Measurements from ENCODE around the gene THBS1. TPM values are rescaled to one million over a fixed set of nuclear protein-coding genes. Genes with fewer than 3 reads are reported as not detected.

The THBS1 gene
- polyA plus RNA-seq, 3 donors from 2014 or later: 2.2 to 11.4 (median 9.2) TPM

DNA sequence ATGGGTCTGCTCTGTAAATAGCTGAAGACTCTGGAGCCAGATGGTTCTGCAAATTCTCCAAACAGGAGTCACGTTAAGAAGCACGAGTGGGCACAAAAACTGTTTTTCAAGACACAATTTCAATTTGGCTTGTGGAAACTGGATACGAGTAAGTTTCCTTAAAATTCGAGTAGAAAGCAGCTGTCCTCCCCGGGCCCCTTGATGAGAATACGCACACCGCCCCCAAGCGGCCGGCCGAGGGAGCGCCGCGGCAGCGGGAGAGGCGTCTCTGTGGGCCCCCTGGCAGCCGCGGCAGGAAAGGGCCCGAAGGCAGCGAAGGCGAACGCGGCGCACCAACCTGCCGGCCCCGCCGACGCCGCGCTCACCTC lies 778 bp upstream of the THBS1 start:
- Mint-ChIP-seq H3K27me3 (ENCODE audit: low read depth in 3 of 3) (peaks cover 4 to 11% (median 5%) of the 10 kb centered on the region in 3 donors), H3K4me3 (peak overlapping the region; percentile 77 to 86 (median 82)), H3K9me3 (no peaks in the 10 kb centered on the region), H3K27ac (peak overlapping the region in 2 of 6 donors; percentile 49 to 53), H3K4me1 (peaks cover 29 to 54% of the 10 kb centered on the region in 2 donors), H3K36me3 (no peaks in the 10 kb centered on the region)
- DNase-seq: peak; percentile 86 to 89 (median 88)

DNA sequence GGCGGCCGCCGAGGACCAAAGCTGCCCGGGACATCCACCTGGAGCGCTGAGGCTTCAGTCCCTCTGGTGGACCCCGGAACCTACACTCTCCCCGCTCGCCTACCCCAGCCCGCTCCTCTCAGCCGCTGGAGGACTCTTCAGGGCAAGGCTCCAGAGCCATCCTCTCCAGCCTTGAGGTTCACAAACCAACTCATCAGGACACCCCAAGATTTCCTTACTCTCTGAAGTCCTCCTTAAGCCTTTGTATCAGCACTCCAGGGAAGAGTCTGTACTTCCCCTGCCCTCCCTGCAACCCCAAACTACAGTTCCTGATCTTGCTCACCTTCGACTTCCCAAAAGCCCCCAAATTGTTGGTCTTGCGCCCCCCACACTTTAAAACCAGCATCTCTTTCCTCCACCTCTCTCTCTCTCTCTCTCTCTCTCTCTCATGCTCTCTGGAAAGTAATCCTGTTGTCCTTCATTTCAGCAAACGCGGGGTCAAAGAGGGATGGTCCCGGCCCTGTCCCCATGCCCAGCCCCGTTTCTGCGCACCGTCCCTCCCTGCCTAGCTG lies 438 bp downstream of the THBS1 start:
- H3K27ac Mint-ChIP-seq: peak overlapping the region in 4 of 6 donors; percentile 46 to 64 (median 54)
- peaks cover 0 to 9% (median 0%) of the 10 kb centered on the region in 3 donors for H3K36me3 Mint-ChIP-seq
- peaks cover 36 to 66% of the 10 kb centered on the region in 2 donors for H3K4me1 Mint-ChIP-seq

DNA sequence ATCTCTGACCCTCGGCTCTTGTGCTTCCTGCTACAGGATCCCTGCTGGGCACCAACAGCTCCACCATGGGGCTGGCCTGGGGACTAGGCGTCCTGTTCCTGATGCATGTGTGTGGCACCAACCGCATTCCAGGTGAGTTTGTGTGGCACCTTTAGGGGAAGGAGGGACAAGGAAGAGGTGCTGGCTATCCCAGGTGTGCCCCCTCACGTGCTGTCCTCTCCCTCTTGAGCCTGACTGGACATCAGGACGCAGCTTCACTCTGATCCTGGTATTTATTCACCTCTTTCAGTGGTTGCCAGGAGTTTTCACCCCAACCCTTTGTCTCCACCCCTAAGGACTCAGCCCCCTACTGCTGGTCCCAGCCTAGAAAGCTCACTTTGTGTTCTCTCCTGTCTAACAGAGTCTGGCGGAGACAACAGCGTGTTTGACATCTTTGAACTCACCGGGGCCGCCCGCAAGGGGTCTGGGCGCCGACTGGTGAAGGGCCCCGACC lies 960 bp downstream of the THBS1 start:
- H3K27me3 Mint-ChIP-seq (ENCODE audit: low read depth in 3 of 3): peaks cover 0 to 5% (median 5%) of the 10 kb centered on the region in 3 donors
- H3K4me1 Mint-ChIP-seq: peaks cover 36 to 71% of the 10 kb centered on the region in 2 donors
- no peaks in the 10 kb centered on the region for H3K9me3 Mint-ChIP-seq
- no peak for DNase-seq
- peak overlapping the region; percentile 77 to 86 (median 82) for H3K4me3 Mint-ChIP-seq
- H3K36me3 Mint-ChIP-seq: peaks cover 0 to 9% (median 3%) of the 10 kb centered on the region in 3 donors
- peak overlapping the region in 4 of 6 donors; percentile 46 to 64 (median 54) for H3K27ac Mint-ChIP-seq

More for the DNA sequence above, 438 bp downstream of the THBS1 start:
- Mint-ChIP-seq H3K9me3 (no peaks in the 10 kb centered on the region), H3K4me3 (peak overlapping the region; percentile 77 to 86 (median 82)), H3K27me3 (ENCODE audit: low read depth in 3 of 3) (peaks cover 3 to 8% (median 5%) of the 10 kb centered on the region in 3 donors)
- no peak for DNase-seq

DNA sequence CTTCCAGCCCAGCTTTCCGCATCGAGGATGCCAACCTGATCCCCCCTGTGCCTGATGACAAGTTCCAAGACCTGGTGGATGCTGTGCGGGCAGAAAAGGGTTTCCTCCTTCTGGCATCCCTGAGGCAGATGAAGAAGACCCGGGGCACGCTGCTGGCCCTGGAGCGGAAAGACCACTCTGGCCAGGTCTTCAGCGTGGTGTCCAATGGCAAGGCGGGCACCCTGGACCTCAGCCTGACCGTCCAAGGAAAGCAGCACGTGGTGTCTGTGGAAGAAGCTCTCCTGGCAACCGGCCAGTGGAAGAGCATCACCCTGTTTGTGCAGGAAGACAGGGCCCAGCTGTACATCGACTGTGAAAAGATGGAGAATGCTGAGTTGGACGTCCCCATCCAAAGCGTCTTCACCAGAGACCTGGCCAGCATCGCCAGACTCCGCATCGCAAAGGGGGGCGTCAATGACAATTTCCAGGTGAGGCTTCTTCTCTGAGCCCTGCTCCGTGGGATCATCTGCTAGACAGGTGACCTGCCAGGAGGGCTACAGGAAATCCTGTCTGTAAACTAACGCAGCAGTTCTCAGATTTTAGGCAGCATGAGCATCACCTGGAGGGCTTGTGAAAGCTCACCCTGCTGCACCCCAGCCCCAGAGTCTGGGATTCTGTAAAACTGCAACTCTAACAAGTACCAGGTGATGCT lies 1.6 kb downstream of the THBS1 start:
- peaks cover 0 to 9% (median 4%) of the 10 kb centered on the region in 3 donors for H3K36me3 Mint-ChIP-seq
- H3K9me3 Mint-ChIP-seq: no peaks in the 10 kb centered on the region
- H3K27ac Mint-ChIP-seq: no peak overlapping the region
- H3K27me3 Mint-ChIP-seq (ENCODE audit: low read depth in 3 of 3): peaks cover 0 to 5% (median 5%) of the 10 kb centered on the region in 3 donors
- peak overlapping the region; percentile 77 to 86 (median 82) for H3K4me3 Mint-ChIP-seq
- DNase-seq: no peak
- peaks cover 36 to 74% of the 10 kb centered on the region in 2 donors for H3K4me1 Mint-ChIP-seq

DNA sequence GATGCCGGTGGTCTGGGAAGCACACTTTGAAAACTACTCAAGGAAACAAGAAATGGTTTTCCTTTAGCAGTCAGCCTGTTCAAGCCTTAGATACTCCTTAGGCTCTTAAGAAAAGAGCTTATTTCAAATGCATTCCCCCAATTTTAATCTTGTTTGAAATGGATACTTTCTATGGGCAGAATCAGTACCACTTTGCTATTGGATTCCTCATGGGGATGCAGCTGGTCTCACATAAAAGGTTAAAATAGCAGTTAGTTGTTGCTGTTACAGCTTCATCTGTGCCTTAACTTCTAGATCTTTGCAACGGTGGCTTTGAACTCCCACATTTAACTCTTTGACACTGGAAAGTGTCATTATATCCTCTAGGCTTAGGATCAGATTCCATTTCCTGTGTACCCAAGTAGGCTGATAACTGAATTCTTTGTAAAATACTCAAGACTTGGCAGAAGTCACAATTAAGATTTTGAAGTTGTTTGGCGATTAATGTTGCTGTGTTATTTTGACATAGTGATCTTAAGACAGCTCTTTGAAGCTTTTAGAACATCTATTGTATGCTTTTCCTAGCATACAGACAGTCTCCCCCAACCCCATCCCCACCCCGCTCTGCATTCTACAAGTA lies 2.2 kb downstream of the THBS1 start:
- Mint-ChIP-seq H3K36me3 (peaks cover 4 to 15% (median 9%) of the 10 kb centered on the region in 3 donors), H3K27ac (peak overlapping the region in 1 of 6 donors; percentile 64), H3K4me1 (peaks cover 40 to 81% of the 10 kb centered on the region in 2 donors), H3K4me3 (peak overlapping the region in 3 of 5 donors; percentile 9 to 65 (median 33)), H3K9me3 (no peaks in the 10 kb centered on the region), H3K27me3 (ENCODE audit: low read depth in 3 of 3) (peaks cover 2 to 5% (median 4%) of the 10 kb centered on the region in 3 donors)
- DNase-seq: no peak

DNA sequence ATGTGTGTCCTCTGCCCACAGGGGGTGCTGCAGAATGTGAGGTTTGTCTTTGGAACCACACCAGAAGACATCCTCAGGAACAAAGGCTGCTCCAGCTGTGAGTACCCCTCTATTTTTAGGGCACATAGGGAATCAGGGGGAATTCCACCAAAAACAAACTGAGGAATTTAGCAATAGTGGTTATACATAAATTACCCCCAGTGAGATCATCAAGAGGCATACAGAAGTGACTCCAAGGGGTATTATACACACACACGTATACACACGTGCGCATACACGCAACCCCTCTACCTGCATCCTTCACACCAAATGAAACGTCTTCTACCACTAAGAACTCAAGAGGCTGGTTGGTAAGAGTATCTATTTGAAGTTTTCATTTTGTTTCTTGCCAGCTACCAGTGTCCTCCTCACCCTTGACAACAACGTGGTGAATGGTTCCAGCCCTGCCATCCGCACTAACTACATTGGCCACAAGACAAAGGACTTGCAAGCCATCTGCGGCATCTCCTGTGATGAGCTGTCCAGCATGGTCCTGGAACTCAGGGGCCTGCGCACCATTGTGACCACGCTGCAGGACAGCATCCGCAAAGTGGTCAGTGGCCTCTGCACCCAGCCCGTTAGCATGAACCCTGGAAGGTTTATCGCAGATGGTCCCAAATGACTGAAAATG lies 2.9 kb downstream of the THBS1 start:
- DNase-seq: no peak
- H3K36me3 Mint-ChIP-seq: peaks cover 6 to 17% (median 11%) of the 10 kb centered on the region in 3 donors

DNA sequence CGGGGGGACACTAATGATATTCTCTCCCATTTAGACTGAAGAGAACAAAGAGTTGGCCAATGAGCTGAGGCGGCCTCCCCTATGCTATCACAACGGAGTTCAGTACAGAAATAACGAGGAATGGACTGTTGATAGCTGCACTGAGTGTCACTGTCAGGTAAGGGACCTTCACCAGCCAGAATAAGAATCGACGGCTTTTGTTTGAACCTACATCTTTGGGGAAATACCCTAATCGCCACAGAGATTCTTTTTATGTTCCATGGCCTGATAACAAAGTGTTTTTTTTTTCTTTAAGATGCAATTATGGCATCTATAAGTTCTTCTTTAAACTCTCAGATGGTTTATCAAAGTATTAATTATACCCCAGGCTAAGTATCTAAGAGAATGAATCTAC lies 3.4 kb downstream of the THBS1 start:
- DNase-seq: no peak
- H3K4me1 Mint-ChIP-seq: peaks cover 46 to 87% of the 10 kb centered on the region in 2 donors
- H3K9me3 Mint-ChIP-seq: no peaks in the 10 kb centered on the region
- peaks cover 11 to 22% (median 16%) of the 10 kb centered on the region in 3 donors for H3K36me3 Mint-ChIP-seq
- H3K4me3 Mint-ChIP-seq: no peak overlapping the region
- peak overlapping the region in 5 of 6 donors; percentile 5 to 86 (median 71) for H3K27ac Mint-ChIP-seq
- H3K27me3 Mint-ChIP-seq (ENCODE audit: low read depth in 3 of 3): peaks cover 2 to 4% (median 3%) of the 10 kb centered on the region in 3 donors

More for the DNA sequence above, 2.9 kb downstream of the THBS1 start:
- H3K4me3 Mint-ChIP-seq: peak overlapping the region in 1 of 5 donors; percentile 4
- peak overlapping the region in 4 of 6 donors; percentile 5 to 86 (median 60) for H3K27ac Mint-ChIP-seq
- peaks cover 2 to 4% (median 3%) of the 10 kb centered on the region in 3 donors for H3K27me3 Mint-ChIP-seq (ENCODE audit: low read depth in 3 of 3)
- H3K9me3 Mint-ChIP-seq: no peaks in the 10 kb centered on the region
- H3K4me1 Mint-ChIP-seq: peaks cover 44 to 87% of the 10 kb centered on the region in 2 donors

DNA sequence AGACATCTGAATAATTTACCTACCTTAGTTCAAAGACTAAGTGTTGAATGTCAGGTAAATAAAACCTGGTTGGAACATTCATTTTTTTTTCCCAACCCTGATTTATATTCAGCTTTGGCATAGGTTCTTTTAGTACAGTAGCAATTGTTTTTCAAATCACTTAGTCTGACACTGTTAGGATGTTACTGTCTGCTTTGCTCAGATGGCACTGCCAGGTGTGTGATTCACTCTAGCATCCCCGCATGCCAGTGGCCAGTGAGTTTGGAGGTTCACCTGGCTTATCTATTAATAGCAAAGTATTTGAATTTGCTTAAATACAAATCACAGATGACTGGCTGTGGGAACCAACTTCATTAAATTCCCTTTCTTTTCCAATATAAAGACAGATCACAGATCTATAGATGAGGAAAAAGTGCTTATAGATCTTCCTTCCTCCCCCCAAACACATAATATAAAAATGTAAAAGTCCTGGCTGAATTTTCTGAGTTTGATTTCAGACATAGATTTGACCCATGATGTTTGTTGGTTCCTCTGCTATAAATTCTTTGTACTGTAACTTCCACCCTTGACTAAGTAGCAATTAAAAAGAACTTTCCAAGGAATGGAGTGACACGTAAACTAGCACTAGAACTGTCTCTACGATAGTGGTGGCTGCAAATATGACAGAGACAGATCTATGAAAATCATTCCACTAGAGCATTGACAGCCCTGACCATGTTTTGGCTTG lies 3.9 kb downstream of the THBS1 start:
- H3K4me1 Mint-ChIP-seq: peaks cover 43 to 81% of the 10 kb centered on the region in 2 donors
- H3K27me3 Mint-ChIP-seq (ENCODE audit: low read depth in 3 of 3): peaks cover 2 to 4% (median 3%) of the 10 kb centered on the region in 3 donors
- H3K36me3 Mint-ChIP-seq: peaks cover 16 to 28% (median 19%) of the 10 kb centered on the region in 3 donors
- H3K9me3 Mint-ChIP-seq: no peaks in the 10 kb centered on the region
- no peak for DNase-seq
- no peak overlapping the region for H3K4me3 Mint-ChIP-seq
- peak overlapping the region; percentile 62 to 86 (median 72) for H3K27ac Mint-ChIP-seq

DNA sequence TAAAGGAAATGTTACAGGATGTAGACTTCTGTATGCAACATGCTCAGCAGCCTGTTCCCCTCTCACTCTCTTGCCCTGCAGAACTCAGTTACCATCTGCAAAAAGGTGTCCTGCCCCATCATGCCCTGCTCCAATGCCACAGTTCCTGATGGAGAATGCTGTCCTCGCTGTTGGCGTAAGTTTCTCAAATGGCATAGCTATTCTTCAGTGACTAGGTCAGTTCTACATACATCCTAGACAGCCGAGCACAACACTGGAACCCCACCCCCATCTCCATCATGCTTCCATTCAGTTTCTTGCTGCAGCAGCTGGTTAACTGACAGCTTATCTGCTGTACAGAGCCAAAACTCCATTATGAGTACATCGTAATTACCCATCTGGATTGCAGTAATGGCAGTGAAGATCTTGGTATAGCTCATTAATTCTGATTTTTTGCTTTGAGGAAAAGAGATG lies 4.5 kb downstream of the THBS1 start:
- Mint-ChIP-seq H3K4me1 (peaks cover 42 to 78% of the 10 kb centered on the region in 2 donors), H3K27ac (peak overlapping the region; percentile 62 to 86 (median 72)), H3K4me3 (no peak overlapping the region), H3K9me3 (no peaks in the 10 kb centered on the region), H3K27me3 (ENCODE audit: low read depth in 3 of 3) (peaks cover 2 to 4% (median 3%) of the 10 kb centered on the region in 3 donors), H3K36me3 (peaks cover 21 to 34% (median 24%) of the 10 kb centered on the region in 3 donors)
- no peak for DNase-seq

DNA sequence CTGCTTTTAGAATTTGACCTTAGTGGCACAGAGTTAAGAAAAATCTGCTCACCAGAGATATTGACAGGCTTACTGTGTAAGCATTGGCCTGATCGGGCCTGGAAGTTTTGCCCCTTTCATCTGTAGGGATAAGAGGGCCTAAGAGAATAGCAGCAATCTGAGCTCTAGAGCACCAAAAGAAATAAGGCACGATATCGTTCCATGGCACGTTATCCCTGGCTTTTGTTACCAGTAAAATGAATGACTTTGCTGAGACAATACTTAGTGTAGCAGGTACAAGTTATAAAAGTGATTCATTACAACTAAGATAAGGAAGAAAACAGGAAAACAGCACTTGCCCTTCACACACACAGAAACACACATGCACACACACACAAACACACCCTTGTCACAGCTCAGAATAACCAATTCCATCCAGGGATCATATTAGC lies 5.0 kb downstream of the THBS1 start:
- no peak for DNase-seq
- peaks cover 26 to 38% (median 27%) of the 10 kb centered on the region in 3 donors for H3K36me3 Mint-ChIP-seq
- H3K9me3 Mint-ChIP-seq: no peaks in the 10 kb centered on the region
- peak overlapping the region in 1 of 6 donors; percentile 71 for H3K27ac Mint-ChIP-seq
- H3K4me3 Mint-ChIP-seq: no peak overlapping the region
- peaks cover 42 to 78% of the 10 kb centered on the region in 2 donors for H3K4me1 Mint-ChIP-seq
- H3K27me3 Mint-ChIP-seq (ENCODE audit: low read depth in 3 of 3): peaks cover 2 to 4% (median 3%) of the 10 kb centered on the region in 3 donors

DNA sequence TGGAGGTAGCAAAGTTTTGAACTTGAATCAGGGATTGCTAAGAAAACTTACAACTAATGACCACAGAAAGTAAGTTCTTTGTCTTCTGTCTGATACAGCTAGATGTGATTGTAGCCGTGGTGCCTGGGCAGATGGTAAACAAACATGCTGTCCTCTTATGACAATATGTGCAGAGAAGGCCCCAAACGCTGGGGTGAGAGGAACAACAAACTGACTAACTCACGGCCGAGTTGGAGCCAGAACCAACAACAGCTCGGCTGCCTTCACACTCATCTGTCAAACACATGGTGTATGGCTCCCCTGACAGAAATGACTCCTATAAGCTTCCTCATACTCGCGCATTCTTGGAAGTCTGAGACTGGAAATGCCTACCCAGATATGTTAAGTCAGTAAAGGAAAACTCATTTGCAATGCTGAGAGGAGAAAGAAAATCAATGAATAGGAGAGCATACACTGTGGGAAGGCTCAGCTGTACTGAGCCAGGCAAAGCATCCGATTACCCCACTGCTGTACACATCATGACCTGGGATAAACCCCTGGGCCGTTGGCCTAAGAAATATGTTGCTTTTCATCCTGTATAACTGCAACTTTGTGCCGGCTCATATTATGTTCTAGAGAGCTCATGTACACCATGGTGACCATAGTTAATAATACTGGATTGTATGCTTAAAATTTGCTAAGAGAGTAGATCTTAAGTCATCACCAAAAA lies 5.7 kb downstream of the THBS1 start:
- H3K27me3 Mint-ChIP-seq (ENCODE audit: low read depth in 3 of 3): peaks cover 2 to 4% (median 3%) of the 10 kb centered on the region in 3 donors
- DNase-seq: no peak
- peak overlapping the region in 1 of 6 donors; percentile 71 for H3K27ac Mint-ChIP-seq
- no peak overlapping the region for H3K4me3 Mint-ChIP-seq
- peaks cover 37 to 72% of the 10 kb centered on the region in 2 donors for H3K4me1 Mint-ChIP-seq
- H3K36me3 Mint-ChIP-seq: peaks cover 32 to 45% (median 34%) of the 10 kb centered on the region in 3 donors
- H3K9me3 Mint-ChIP-seq: no peaks in the 10 kb centered on the region

DNA sequence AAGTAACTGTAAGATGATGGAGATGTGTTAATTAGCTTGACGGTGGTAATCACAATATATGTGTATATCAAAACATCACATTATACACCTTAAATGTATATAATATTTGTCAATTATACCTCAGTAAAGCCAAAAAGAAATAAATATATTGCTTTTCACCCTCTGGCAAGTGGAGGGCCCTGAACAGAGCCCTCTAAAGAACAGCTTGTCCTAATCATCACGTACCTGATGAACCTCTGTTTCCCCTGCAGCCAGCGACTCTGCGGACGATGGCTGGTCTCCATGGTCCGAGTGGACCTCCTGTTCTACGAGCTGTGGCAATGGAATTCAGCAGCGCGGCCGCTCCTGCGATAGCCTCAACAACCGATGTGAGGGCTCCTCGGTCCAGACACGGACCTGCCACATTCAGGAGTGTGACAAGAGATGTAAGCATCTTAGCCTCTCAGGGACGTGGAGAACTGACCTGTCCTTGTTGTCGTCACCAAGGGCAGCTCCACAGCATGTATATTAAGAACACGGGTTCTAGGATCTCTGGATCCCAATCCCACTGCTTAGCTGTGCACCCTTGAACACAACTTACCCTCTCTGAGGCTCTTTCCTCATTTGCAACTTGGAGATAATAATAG lies 6.3 kb downstream of the THBS1 start:
- Mint-ChIP-seq H3K4me1 (peaks cover 31 to 66% of the 10 kb centered on the region in 2 donors), H3K4me3 (no peak overlapping the region), H3K36me3 (peaks cover 37 to 50% (median 39%) of the 10 kb centered on the region in 3 donors), H3K27me3 (ENCODE audit: low read depth in 3 of 3) (peaks cover 0 to 2% (median 2%) of the 10 kb centered on the region in 3 donors), H3K9me3 (no peaks in the 10 kb centered on the region), H3K27ac (peak overlapping the region in 1 of 6 donors; percentile 71)
- DNase-seq: no peak

All from immature natural killer cell (primary cell).